B cell (primary cell): ENCODE results near the gene SLC7A10. TPM values are rescaled to one million over a fixed set of nuclear protein-coding genes. Genes with fewer than 3 reads are reported as not detected.

ENCODE experiments used
- ATAC-seq: fragments of 200-7000 bp; cut with Tn5 transposase; one replicate; pipeline ENCODE4 v1.10.0; 2021; ENCODE audit warnings: low read depth, mild to moderate bottlenecking, moderate number of reproducible peaks, moderate library complexity
- CTCF ChIA-PET: fragments of 350-600 bp; sonication (Branson Sonifier 250); formaldehyde crosslinking; loops from one replicate; lab custom pipeline; 2021; ENCODE audit warnings: antibody characterized with exemption, inconsistent platforms; lab: Charles Lee
- POLR2A ChIA-PET: fragments of 350-600 bp; sonication (Branson Sonifier 250); formaldehyde crosslinking; loops from one replicate; lab custom pipeline; 2021; ENCODE audit warnings: antibody characterized with exemption; lab: Charles Lee
- DNase-seq: peaks from one replicate; pipeline ENCODE4 v3.0.0; 2013
- H2AFZ ChIP-seq: 2 replicates; pipeline ENCODE4 v1.6.1; 2012; ENCODE audit warnings: mild to moderate bottlenecking, low read depth, low read length; ENCODE audit not compliant: insufficient read depth, poor library complexity, severe bottlenecking
- H3K27ac ChIP-seq, 2 donors: 1 replicate in 1 of 2; 2 replicates in 1 of 2; pipeline ENCODE4 v1.5.1; 2012 to 2013; ENCODE audit warnings: low read length in 2 of 2, mild to moderate bottlenecking in 2 of 2, moderate library complexity in 1 of 2
- H3K27me3 ChIP-seq, 4 experiments: fragments of 200-600 bp in 1 of 4; sonication (generic) in 1 of 4; replicated peaks in 1 of 4; 1 replicate in 2 of 4; 2 replicates in 2 of 4; pipeline versions ENCODE4 v1.6.1 to v1.7.0; 2013 to 2016; ENCODE audit warnings: low read length in 3 of 4, mild to moderate bottlenecking in 2 of 4, mixed read lengths in 1 of 4, moderate library complexity in 1 of 4; ENCODE audit not compliant: insufficient read depth in 4 of 4, control insufficient read depth in 3 of 4; ENCODE audit errors: control extremely low read depth in 1 of 4
- H3K36me3 ChIP-seq, 2 experiments: replicated peaks in 1 of 2; 1 replicate in 1 of 2; 2 replicates in 1 of 2; pipeline versions ENCODE4 v1.6.1 to v1.7.1; 2013; ENCODE audit warnings: low read length in 1 of 2; ENCODE audit not compliant: insufficient read depth in 2 of 2, control insufficient read depth in 1 of 2; ENCODE audit errors: control extremely low read depth in 1 of 2, extremely low read depth in 1 of 2
- H3K4me1 ChIP-seq, 2 donors: fragments of 200-600 bp in 1 of 2; sonication (generic) in 1 of 2; 1 replicate in 1 of 2; 2 replicates in 1 of 2; pipeline versions ENCODE4 v1.5.1 to v1.6.1; 2013 to 2017; ENCODE audit warnings: low read length in 2 of 2; ENCODE audit not compliant: control insufficient read depth in 2 of 2, insufficient read depth in 2 of 2
- H3K4me2 ChIP-seq: replicated peaks from 2 replicates; pipeline ENCODE3; 2012; ENCODE audit warnings: mild to moderate bottlenecking, low read depth, low read length; ENCODE audit not compliant: poor library complexity, severe bottlenecking
- H3K4me3 ChIP-seq, 5 experiments: fragments of 200-600 bp in 1 of 5; sonication (generic) in 1 of 5; 1 replicate in 3 of 5; 2 replicates in 2 of 5; pipeline versions ENCODE4 v1.5.1 to v1.7.0; 2011 to 2016; ENCODE audit warnings: low read length in 4 of 5, mild to moderate bottlenecking in 4 of 5, low read depth in 2 of 5, control low read depth in 1 of 5, moderate library complexity in 1 of 5; ENCODE audit not compliant: insufficient read depth in 1 of 5; ENCODE audit errors: control extremely low read depth in 1 of 5, extremely low read depth in 1 of 5
- H3K79me2 ChIP-seq: fragments of 200-600 bp; sonication (generic); one replicate; pipeline ENCODE4 v1.6.0; 2016; ENCODE audit warnings: low read length; ENCODE audit not compliant: control insufficient read depth, insufficient read depth
- H3K9ac ChIP-seq: fragments of 200-600 bp; sonication (generic); 2 replicates; pipeline ENCODE4 v1.6.1; 2017; ENCODE audit warnings: mild to moderate bottlenecking, low read length, moderate library complexity
- H3K9me3 ChIP-seq, 3 donors: one replicate each; pipeline versions ENCODE4 v1.6.1 to v1.7.1; 2013; ENCODE audit warnings: low read length in 2 of 3; ENCODE audit not compliant: control insufficient read depth in 2 of 3, insufficient read depth in 1 of 3; ENCODE audit errors: control extremely low read depth in 1 of 3
- H4K20me1 ChIP-seq: 2 replicates; pipeline ENCODE4 v1.6.0; 2012; ENCODE audit warnings: mild to moderate bottlenecking, low read length; ENCODE audit not compliant: insufficient read depth, control insufficient read depth, poor library complexity, severe bottlenecking
- H3K27ac Mint-ChIP-seq: one replicate; pipeline ENCODE4 v1.8.0; 2021; ENCODE audit warnings: mixed read lengths
- H3K27me3 Mint-ChIP-seq: one replicate; pipeline ENCODE4 v1.8.0; 2021; ENCODE audit warnings: mixed read lengths
- H3K4me1 Mint-ChIP-seq: one replicate; pipeline ENCODE4 v1.8.0; 2021; ENCODE audit warnings: mixed read lengths
- H3K4me3 Mint-ChIP-seq: one replicate; pipeline ENCODE4 v1.8.0; 2021; ENCODE audit warnings: mixed read lengths
- H3K9me3 Mint-ChIP-seq: one replicate; pipeline ENCODE4 v1.8.0; 2022; ENCODE audit warnings: mixed read lengths; ENCODE audit not compliant: insufficient read depth
- EZH2 ChIP-seq: IDR thresholded peaks from 2 replicates; pipeline ENCODE4 v1.6.1; 2012; ENCODE audit warnings: borderline replicate concordance, low read depth, mild to moderate bottlenecking, moderate library complexity, low read length; ENCODE audit not compliant: insufficient read depth, poor library complexity, severe bottlenecking
- WGBS: methylation state at CpG from one replicate; pipeline ENCODE4 v1.1.5; 2013; ENCODE audit warnings: missing lambda C conversion rate; ENCODE audit not compliant: insufficient coverage; 5-methylcytosine and 5-hydroxymethylcytosine counted together
- intact Hi-C: fragments of 100-400 bp; cut with micrococcal nuclease; formaldehyde crosslinking; loops from one replicate; pipeline ENCODE4 v1.10.0; 2022
- polyA plus RNA-seq: library from polyadenylated mRNA; depleted of rRNA; stranded (reverse); fragments of >200 nt; gene quantifications from 2 replicates; pipeline ENCODE4 v1.2.3, GENCODE V29; 2012
- total RNA-seq, 2 donors: library from RNA; stranded (reverse); fragments of 120-200 nt in 1 of 2; gene quantifications; 1 replicate in 1 of 2; 2 replicates in 1 of 2; pipeline versions ENCODE4 v1.2.3 to v1.2.4, GENCODE V29; 2013 to 2022
- TF ChIP-seq, protein P1 (sequence below): fragments of 200-600 bp; IDR thresholded peaks from one replicate; pipeline ENCODE4 v1.8.0; 2022; ENCODE audit warnings: antibody characterized with exemption, mild to moderate bottlenecking

SLC7A10 gene
- total and polyA plus RNA-seq, 2 donors (not counting 1 experiment from before 2014, with no cell fraction given), result not detected

DNA sequence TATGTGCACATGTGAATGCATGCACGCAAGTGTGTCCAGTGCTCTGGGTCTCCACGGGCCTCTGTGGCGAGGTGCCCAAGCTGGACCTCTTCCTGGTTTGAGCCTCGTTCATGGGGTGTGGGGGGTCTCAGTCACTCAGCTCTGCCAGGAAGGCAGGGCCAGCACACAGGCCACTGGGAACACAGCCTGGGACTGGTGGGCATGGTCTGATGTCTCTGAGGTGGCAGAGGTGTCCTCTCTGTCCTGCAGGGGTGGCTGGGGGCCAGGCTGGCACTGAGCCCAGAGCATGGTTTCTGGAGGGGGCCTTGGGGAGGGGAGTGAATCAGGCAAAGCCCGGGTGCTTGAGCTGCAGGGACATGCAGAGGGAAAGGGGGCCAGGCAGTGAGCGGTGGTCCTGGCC, 22.1 kb downstream of the SLC7A10 start:
- no peak overlapping the region for H3K27ac Mint-ChIP-seq
- 85% methylated on average over 5 of the region's 6 CpGs for WGBS
- no peaks in the 10 kb centered on the region for H3K4me1 Mint-ChIP-seq
- H3K36me3 ChIP-seq, result no peaks in the 10 kb centered on the region
- H3K4me3 ChIP-seq, result no peak overlapping the region
- H2AFZ ChIP-seq, result no peak overlapping the region
- no peaks in the 10 kb centered on the region for H4K20me1 ChIP-seq
- ATAC-seq, result no peak
- no peak for TF ChIP-seq EZH2
- TF ChIP-seq, protein P1, sequence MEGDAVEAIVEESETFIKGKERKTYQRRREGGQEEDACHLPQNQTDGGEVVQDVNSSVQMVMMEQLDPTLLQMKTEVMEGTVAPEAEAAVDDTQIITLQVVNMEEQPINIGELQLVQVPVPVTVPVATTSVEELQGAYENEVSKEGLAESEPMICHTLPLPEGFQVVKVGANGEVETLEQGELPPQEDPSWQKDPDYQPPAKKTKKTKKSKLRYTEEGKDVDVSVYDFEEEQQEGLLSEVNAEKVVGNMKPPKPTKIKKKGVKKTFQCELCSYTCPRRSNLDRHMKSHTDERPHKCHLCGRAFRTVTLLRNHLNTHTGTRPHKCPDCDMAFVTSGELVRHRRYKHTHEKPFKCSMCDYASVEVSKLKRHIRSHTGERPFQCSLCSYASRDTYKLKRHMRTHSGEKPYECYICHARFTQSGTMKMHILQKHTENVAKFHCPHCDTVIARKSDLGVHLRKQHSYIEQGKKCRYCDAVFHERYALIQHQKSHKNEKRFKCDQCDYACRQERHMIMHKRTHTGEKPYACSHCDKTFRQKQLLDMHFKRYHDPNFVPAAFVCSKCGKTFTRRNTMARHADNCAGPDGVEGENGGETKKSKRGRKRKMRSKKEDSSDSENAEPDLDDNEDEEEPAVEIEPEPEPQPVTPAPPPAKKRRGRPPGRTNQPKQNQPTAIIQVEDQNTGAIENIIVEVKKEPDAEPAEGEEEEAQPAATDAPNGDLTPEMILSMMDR, result no peak
- H3K27me3 ChIP-seq, result no peaks in the 10 kb centered on the region
- no peak overlapping the region for H3K27ac ChIP-seq
- H3K27me3 Mint-ChIP-seq, result no peaks in the 10 kb centered on the region
- no peaks in the 10 kb centered on the region for H3K79me2 ChIP-seq
- H3K9me3 Mint-ChIP-seq, result no peaks in the 10 kb centered on the region
- CTCF ChIA-PET, result no interaction called here
- POLR2A ChIA-PET, result no interaction called here
- intact Hi-C loops, result no loop called here
- H3K4me2 ChIP-seq, result no peak overlapping the region
- no peak for DNase-seq
- no peaks in the 10 kb centered on the region for H3K4me1 ChIP-seq
- H3K4me3 Mint-ChIP-seq, result no peak overlapping the region
- H3K9me3 ChIP-seq, result no peaks in the 10 kb centered on the region
- H3K9ac ChIP-seq, result no peak overlapping the region

DNA sequence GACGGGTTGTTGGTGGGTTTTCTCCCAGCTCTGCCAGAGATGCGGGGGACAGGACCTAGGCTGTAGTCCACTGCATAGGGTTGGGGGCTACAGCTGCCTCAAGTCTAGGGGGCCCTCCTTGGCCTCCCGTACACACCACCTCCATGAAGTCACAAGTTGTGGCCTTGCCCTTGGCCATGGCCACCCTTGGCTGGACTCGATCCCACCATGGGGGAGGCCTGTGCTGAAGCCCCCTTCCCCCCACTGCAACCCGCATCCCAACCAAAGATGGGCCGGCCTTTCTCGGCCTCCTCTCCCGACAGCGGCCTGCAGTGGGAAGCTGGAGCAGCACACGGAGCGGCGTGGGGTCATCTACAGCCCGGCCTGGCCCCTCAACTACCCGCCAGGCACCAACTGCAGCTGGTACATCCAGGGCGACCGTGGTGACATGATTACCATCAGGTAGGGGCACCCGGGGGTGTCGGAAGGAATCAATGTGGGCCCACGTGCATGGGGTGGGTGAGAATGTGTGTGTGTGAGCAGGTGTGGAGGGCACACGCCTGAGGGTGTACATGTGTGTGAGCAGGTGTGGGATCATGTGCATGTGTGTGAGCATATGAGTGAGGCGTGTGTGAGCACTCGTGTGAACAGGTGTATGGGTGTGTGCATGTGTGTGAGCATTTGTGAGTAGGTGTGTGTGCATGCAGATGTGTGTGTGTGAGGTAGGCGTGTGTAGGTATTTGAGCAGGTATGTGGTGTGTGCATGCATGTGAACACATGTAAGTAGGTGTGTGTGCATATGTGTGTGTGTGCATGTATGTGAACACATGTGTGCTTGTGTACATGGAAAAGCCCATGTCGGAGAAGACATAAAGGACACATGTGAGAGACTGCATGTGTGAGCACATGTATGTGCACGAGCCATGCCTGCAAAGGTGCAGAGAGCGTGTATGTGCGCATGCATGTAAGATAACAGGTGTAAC, 22.8 kb downstream of the SLC7A10 start:
- no peak for ATAC-seq
- CTCF ChIA-PET, result no interaction called here

More for the DNA sequence above, 22.8 kb downstream of the SLC7A10 start:
- Histone ChIP-seq H4K20me1 (no peaks in the 10 kb centered on the region), H3K79me2 (no peaks in the 10 kb centered on the region), H2AFZ (no peak overlapping the region), H3K27ac (no peak overlapping the region), H3K4me1 (no peaks in the 10 kb centered on the region), H3K27me3 (no peaks in the 10 kb centered on the region), H3K9me3 (no peaks in the 10 kb centered on the region), H3K4me2 (no peak overlapping the region), H3K9ac (no peak overlapping the region), H3K36me3 (no peaks in the 10 kb centered on the region), H3K4me3 (no peak overlapping the region)
- no peaks in the 10 kb centered on the region for H3K27me3 Mint-ChIP-seq
- POLR2A ChIA-PET, result no interaction called here
- H3K9me3 Mint-ChIP-seq, result no peaks in the 10 kb centered on the region
- TF ChIP-seq, protein P1, result no peak
- no peak for TF ChIP-seq EZH2
- no peak overlapping the region for H3K27ac Mint-ChIP-seq
- 93% methylated on average over 27 of the region's 27 CpGs for WGBS
- intact Hi-C loops, result no loop called here
- no peaks in the 10 kb centered on the region for H3K4me1 Mint-ChIP-seq
- no peak for DNase-seq
- H3K4me3 Mint-ChIP-seq, result no peak overlapping the region
